K562 (cell line): Measurements from ENCODE around the gene MSI1. TPM values are rescaled to one million over a fixed set of nuclear protein-coding genes. Genes with fewer than 3 reads are reported as not detected.

ENCODE experiments used
- ARHGAP35 ChIP-seq: fragments of 450-650 bp; IDR thresholded peaks from 2 replicates; pipeline ENCODE4 v1.6.1; 2018; ENCODE audit not compliant: partially characterized antibody
- BDP1 ChIP-seq: IDR thresholded peaks from 3 replicates; pipeline ENCODE4 v1.6.1; 2011; ENCODE audit not compliant: insufficient read length, insufficient read depth
- BHLHE40 ChIP-seq: IDR thresholded peaks from 2 replicates; pipeline ENCODE4 v1.6.1; 2011; ENCODE audit warnings: low read length, improper control_type of control experiment
- CC2D1A ChIP-seq: fragments of 450-650 bp; IDR thresholded peaks from 2 replicates; pipeline ENCODE4 v1.6.1; 2017; ENCODE audit warnings: mild to moderate bottlenecking
- GATA2 ChIP-seq: sonication (generic); formaldehyde crosslinking; IDR thresholded peaks from 2 replicates; pipeline ENCODE4 v1.4.0; 2020; ENCODE audit warnings: mild to moderate bottlenecking, missing genetic modification reagents
- GATAD2B ChIP-seq: fragments of 450-650 bp; IDR thresholded peaks from 2 replicates; pipeline ENCODE4 v1.6.1; 2017; ENCODE audit warnings: mild to moderate bottlenecking, borderline replicate concordance
- GTF2B ChIP-seq: IDR thresholded peaks from 2 replicates; pipeline ENCODE4 v1.6.1; 2011; ENCODE audit not compliant: insufficient read length; ENCODE audit errors: extremely low read depth
- HSF4 ChIP-seq: fragments of 250-450 bp; sonication (Bioruptor Pico); IDR thresholded peaks from 2 replicates; pipeline ENCODE4 v2.1.2; 2022; ENCODE audit warnings: mild to moderate bottlenecking, moderate library complexity, borderline replicate concordance
- KDM5B ChIP-seq: fragments of 200-600 bp; sonication (generic); IDR thresholded peaks from 2 replicates; pipeline ENCODE4 v1.6.1; 2012; ENCODE audit warnings: low read depth, mild to moderate bottlenecking, moderate library complexity, low read length, control low read depth, inconsistent platforms; ENCODE audit not compliant: insufficient replicate concordance
- KLF13 ChIP-seq: fragments of 450-650 bp; IDR thresholded peaks from 2 replicates; pipeline ENCODE4 v1.6.1; 2016; ENCODE audit warnings: missing genetic modification characterization, low read depth, mild to moderate bottlenecking, missing compliant biosample characterization, moderate library complexity, borderline replicate concordance
- MTA2 ChIP-seq: fragments of 450-650 bp; IDR thresholded peaks from 2 replicates; pipeline ENCODE4 v1.6.1; 2016; ENCODE audit warnings: low read depth
- NCOA1 ChIP-seq: fragments of 450-650 bp; IDR thresholded peaks from 2 replicates; pipeline ENCODE4 v1.6.1; 2016; ENCODE audit warnings: low read depth
- NCOA4 ChIP-seq: fragments of 450-650 bp; IDR thresholded peaks from 2 replicates; pipeline ENCODE4 v1.6.1; 2018; ENCODE audit warnings: mild to moderate bottlenecking; ENCODE audit not compliant: partially characterized antibody
- NFATC3 ChIP-seq: fragments of 450-650 bp; IDR thresholded peaks from 2 replicates; pipeline ENCODE4 v1.6.1; 2017; ENCODE audit warnings: mild to moderate bottlenecking
- NFE2 ChIP-seq: IDR thresholded peaks from 2 replicates; pipeline ENCODE4 v1.6.1; 2014; ENCODE audit warnings: antibody characterized with exemption, low read depth
- PHF21A ChIP-seq: fragments of 450-650 bp; IDR thresholded peaks from 2 replicates; pipeline ENCODE4 v1.6.1; 2017; ENCODE audit warnings: low read depth, borderline replicate concordance
- POLR2B ChIP-seq: fragments of 450-650 bp; IDR thresholded peaks from 2 replicates; pipeline ENCODE4 v1.6.1; 2018; ENCODE audit warnings: low read depth; ENCODE audit not compliant: partially characterized antibody
- RBM39 ChIP-seq: fragments of 200-400 bp; formaldehyde crosslinking; optimal IDR thresholded peaks from 2 replicates; pipeline ENCODE3; 2018; ENCODE audit warnings: low read depth, low read length
- SAFB ChIP-seq: fragments of 200-400 bp; formaldehyde crosslinking; IDR thresholded peaks from 2 replicates; pipeline ENCODE4 v1.6.1; 2017; ENCODE audit warnings: low read depth, low read length, borderline replicate concordance
- XRCC4 ChIP-seq: IDR thresholded peaks from one replicate; pipeline ENCODE4 v1.6.1; 2011; ENCODE audit not compliant: insufficient read depth, insufficient read length; ENCODE audit errors: extremely low read depth
- ZNF512 ChIP-seq: IDR thresholded peaks from 2 replicates; pipeline ENCODE4 v1.6.1; 2016; ENCODE audit warnings: missing genetic modification characterization, missing compliant biosample characterization
- polyA plus RNA-seq, 8 experiments: library from polyadenylated mRNA; depleted of rRNA in 4 of 8; stranded (reverse) in 5 of 8; unstranded in 3 of 8; fragments of >200 nt; fragmentation: Nextera tagmentation in 2 of 8; fragmentation: Illumina TruSeq in 1 of 8; extraction: Ambion mirVana in 2 of 8; extraction: Trizol in 1 of 8; gene quantifications; 2 replicates each; pipeline versions ENCODE4 v1.2.1 to v1.2.3, GENCODE V29; 2011 to 2014; ENCODE audit warnings: inconsistent platforms in 1 of 8, missing spikeins in 1 of 8
- total RNA-seq, 7 experiments: library from RNA; depleted of rRNA in 6 of 7; stranded (reverse); fragments of >200 nt in 6 of 7; fragmentation: Illumina TruSeq in 2 of 7; extraction: Trizol in 2 of 7; gene quantifications; 2 replicates each; pipeline versions ENCODE4 v1.2.1 to v1.2.3, GENCODE V29; 2011 to 2021; ENCODE audit warnings: low replicate concordance in 1 of 7
- TF ChIP-seq, protein P1 (sequence below): fragments of 250-450 bp; sonication (Bioruptor Pico); IDR thresholded peaks from 2 replicates; pipeline ENCODE4 v1.8.0; 2022; ENCODE audit warnings: inconsistent platforms
- TF ChIP-seq, protein P2 (sequence below): fragments of 250-450 bp; sonication (Bioruptor Pico); IDR thresholded peaks from 2 replicates; pipeline ENCODE4 v1.8.0; 2021; ENCODE audit warnings: moderate library complexity, mild to moderate bottlenecking, inconsistent platforms

The MSI1 gene
- total and polyA plus RNA-seq, 9 of the 15 experiments (the other 6 are each of a cell fraction or from before 2014, with no cell fraction given) = 0.16 TPM; not detected in 8

DNA sequence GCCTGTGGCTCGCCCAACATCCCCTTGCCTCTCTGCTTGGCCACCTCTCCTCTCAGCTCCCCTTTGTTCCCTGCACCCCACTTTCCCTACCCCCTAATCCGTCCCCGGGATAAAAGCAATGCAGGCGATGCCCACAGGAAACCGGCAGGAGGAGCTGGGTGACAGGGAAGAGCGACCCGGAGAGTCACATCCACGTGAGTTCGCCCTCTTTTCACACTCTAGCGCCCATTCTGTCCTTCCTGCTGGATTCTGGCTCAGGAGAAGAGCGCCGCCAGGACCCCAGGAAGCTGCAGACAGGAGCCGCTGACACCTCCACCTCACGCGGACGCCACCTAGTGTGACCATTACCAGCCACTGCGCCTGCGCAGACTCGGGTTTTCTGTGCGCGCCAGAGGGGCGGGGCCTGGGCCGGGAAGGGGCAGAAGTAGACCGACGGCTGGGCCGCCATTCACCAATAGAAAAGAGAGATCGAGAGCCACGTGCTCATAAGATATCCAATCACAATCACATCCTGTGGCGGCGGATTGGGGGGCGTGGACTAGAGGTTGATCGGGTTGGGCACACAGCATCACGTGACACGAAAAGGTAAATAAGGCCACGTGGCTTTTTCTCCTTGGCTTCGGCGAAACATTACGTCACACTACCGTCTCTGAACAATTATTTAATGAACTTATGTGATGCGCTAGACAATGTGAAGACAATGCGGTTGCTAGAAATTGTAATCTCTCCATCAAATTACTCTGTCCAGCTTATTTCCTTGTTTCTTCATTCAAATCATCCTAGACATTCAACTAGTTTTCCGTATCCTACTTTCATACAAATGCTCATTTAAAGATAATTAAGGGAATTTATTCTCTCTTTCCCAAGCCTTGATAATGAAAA lies 51.5 kb downstream of the MSI1 start (continued):
- TF ChIP-seq NCOA4 = no peak
- TF ChIP-seq MTA2 = no peak
- TF ChIP-seq ZNF512 (tag) = no peak
- TF ChIP-seq CC2D1A = no peak
- TF ChIP-seq GATA2 = no peak
- TF ChIP-seq, protein P1, sequence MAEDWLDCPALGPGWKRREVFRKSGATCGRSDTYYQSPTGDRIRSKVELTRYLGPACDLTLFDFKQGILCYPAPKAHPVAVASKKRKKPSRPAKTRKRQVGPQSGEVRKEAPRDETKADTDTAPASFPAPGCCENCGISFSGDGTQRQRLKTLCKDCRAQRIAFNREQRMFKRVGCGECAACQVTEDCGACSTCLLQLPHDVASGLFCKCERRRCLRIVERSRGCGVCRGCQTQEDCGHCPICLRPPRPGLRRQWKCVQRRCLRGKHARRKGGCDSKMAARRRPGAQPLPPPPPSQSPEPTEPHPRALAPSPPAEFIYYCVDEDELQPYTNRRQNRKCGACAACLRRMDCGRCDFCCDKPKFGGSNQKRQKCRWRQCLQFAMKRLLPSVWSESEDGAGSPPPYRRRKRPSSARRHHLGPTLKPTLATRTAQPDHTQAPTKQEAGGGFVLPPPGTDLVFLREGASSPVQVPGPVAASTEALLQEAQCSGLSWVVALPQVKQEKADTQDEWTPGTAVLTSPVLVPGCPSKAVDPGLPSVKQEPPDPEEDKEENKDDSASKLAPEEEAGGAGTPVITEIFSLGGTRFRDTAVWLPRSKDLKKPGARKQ (CRISPR knock-in tag) = no peak
- TF ChIP-seq POLR2B = peak; percentile 92
- TF ChIP-seq, protein P2, sequence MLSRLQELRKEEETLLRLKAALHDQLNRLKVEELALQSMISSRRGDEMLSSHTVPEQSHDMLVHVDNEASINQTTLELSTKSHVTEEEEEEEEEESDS (CRISPR knock-in tag) = no peak
- no peak for TF ChIP-seq NFATC3
- peak; percentile 25; the same call in 1 of the 2 replicates for TF ChIP-seq KLF13 (tag)
- no peak; the same call in 1 of the 2 replicates for TF ChIP-seq NCOA1
- no peak for TF ChIP-seq ARHGAP35
- no peak for TF ChIP-seq GTF2B
- no peak for TF ChIP-seq XRCC4
- TF ChIP-seq HSF4 (CRISPR knock-in tag) = no peak
- TF ChIP-seq BDP1 = no peak
- TF ChIP-seq BHLHE40 = peak; percentile 65
- TF ChIP-seq KDM5B = peak; percentile 85
- no peak for TF ChIP-seq SAFB
- TF ChIP-seq NFE2 = 0 out of 2 replicates have a peak, but pooled peaks have one; percentile 13
- TF ChIP-seq PHF21A = no peak
- TF ChIP-seq RBM39 = no peak
- TF ChIP-seq GATAD2B = no peak
